GM12872 (cell line): ENCODE measurements around the gene CAST.

ENCODE experiments used
- TF ChIP-seq, protein P1 (sequence below): IDR thresholded peaks from 3 replicates; pipeline ENCODE4 v1.5.1; 2011; ENCODE audit warnings: low read depth, mild to moderate bottlenecking, low read length, moderate library complexity; ENCODE audit not compliant: insufficient read depth

CAST gene

DNA sequence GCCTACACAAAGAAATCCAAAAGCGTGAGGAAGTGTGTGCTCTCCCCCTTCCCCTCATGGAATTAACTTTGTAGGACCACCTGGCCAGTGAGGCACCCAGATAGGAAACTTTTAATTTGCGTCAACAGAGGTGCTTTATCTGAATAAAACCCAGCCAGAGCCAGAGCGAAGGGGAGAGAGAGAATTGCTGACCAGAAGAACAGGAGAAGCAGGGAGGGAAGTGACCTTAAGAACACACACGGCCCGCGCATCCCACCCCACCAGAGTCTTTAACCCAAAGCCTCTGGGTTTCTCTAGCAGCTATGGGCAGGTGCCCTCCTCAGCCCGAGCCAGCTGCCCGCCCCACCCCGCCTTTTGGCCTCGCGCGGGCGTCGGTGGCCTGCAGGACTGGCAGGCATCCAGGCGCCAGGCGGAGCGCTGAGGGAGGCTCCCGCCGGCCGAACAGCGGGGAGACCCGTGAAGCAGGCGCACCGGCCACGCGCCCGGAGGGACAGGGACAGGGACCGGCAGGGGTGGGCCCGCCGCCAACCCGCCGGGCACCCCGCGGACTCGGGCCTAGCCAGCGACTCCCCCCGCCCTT lies 145.0 kb downstream of the CAST start:
- TF ChIP-seq, protein P1, sequence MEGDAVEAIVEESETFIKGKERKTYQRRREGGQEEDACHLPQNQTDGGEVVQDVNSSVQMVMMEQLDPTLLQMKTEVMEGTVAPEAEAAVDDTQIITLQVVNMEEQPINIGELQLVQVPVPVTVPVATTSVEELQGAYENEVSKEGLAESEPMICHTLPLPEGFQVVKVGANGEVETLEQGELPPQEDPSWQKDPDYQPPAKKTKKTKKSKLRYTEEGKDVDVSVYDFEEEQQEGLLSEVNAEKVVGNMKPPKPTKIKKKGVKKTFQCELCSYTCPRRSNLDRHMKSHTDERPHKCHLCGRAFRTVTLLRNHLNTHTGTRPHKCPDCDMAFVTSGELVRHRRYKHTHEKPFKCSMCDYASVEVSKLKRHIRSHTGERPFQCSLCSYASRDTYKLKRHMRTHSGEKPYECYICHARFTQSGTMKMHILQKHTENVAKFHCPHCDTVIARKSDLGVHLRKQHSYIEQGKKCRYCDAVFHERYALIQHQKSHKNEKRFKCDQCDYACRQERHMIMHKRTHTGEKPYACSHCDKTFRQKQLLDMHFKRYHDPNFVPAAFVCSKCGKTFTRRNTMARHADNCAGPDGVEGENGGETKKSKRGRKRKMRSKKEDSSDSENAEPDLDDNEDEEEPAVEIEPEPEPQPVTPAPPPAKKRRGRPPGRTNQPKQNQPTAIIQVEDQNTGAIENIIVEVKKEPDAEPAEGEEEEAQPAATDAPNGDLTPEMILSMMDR, result no peak

DNA sequence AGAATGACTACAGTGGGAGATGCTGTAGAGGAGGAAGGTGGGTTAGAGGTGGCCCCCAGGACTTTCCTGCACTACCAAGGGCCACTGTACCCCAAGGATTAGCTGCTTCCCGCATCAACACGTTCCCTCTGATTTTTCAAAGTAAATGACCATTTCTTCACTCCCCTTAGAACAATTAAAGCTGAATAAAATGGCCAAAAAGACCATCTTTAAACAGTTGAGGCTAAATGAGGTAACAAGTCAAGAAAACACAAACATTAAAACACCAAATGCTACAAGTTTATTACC lies 146.3 kb downstream of the CAST start:
- TF ChIP-seq, protein P1, result no peak

DNA sequence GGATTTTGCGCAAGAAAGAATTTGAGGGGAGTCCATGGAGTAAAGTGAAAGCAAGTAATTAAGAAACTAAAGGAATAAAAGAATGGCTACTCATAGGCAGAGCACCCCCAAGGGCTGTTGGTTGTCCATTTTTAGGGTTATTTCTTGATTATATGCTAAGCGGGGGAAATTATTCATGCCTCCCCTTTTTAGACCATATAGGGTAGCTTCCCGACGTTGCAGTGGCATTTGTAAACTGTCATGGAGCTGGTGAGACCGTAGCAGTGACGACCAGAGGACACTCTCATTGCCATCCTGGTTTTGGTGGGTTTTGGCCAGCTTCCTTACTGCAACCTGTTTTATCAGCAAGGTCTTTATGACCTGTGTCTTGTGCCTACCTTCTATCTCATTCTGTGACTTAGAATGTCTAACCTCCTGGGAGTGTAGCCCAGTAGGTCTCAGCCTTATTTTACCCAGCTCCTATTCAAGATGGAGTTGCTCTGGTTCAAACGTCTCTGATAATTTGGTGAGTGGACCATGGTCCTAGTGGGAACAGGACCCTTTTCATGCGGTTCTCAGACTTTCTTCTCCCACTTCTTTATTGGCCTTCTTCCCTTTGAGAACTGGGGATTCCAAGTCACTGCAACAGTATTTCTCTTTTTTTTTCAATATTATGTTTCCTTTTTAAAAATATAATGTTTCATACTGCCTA lies 146.8 kb downstream of the CAST start:
- TF ChIP-seq, protein P1, result no peak

DNA sequence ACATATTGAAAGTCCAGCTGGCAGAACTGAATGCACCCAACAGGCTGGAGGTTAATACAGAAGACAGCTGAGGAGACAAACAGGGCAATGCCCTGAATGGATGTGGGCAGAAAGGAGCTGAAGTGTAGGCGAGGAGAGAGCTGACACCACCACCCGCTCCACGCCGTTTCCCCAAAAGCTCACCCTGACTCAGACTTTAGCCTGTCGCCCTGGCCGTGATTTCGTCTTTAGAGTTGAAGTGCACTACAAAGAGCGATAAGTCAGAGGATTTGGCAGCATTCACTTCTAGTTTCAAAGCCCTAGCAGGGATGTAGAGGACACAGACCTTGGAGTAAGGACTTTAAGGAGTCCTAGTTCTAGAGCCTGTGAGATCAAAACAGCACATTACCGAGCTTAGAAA lies 147.7 kb downstream of the CAST start:
- TF ChIP-seq, protein P1, result no peak

DNA sequence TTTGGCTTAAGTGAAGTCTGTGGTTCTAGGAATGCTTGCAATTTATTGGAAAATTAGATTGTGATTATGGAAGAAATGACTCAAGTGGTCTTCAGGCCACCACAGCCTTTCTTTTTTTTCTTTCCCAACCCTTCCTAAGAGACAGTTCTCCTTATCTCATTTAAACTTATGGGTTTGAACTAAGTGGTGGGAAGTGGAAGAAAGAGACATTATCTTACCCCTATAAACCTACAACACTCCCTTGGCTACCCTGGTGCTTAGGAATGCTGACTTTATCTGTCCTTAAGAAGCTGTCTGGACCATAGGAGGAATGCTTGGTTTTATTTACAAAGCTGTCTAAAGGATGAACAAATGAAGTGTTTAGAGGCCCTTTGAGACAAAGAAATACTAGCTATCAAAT lies 150.7 kb downstream of the CAST start:
- TF ChIP-seq, protein P1, result no peak

DNA sequence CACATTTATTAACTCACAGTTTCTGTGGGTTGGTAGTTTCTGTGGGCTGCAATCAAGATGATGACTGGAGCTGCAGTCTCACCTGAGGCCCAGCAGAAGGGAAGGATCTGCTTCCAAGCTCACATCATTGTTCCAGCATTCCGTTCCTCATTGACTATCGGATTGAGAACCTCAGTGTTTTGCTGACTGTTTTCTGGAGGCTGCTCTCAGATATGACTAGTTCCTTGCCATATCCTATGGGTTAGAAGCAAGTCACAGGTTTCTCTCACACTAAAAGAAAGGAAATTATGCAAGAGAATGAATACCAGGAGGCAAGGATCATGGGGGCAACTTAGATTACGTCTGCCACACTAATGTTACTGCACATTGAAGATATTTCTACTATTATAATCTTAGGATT lies 151.9 kb downstream of the CAST start:
- TF ChIP-seq, protein P1, result no peak

DNA sequence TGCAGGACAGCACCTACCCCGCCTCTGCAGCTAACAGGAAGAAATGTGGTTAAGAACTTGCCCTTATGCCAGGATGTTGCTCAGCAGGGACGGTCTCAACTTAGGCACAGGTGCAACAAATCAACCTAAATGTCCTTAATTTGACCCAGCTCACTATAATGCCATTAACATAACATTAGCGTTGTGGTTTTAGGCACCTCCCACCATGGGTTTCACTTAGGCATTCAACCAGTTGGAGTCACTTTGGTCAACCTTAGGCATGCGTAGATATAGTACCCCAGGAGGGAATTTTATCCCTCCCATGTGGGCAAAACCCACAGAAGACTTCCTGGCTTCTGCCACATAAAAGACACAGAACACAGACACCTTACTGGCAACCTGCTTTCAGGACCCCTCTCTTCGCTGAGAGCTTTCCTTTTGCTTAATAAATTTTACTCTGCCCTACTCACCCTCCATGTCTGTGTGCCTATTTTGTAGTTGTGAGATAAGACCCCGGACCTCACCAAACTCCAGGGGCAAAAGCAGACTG lies 154.3 kb downstream of the CAST start:
- TF ChIP-seq, protein P1, result no peak
